Measurements from ENCODE around the gene SLITRK4. TPM values are rescaled to one million over a fixed set of nuclear protein-coding genes. Genes with fewer than 3 reads are reported as not detected.

The SLITRK4 gene
- polyA plus RNA-seq, 1 donor (not counting 4 experiments of a cell fraction or from before 2014, with no cell fraction given): not detected

DNA sequence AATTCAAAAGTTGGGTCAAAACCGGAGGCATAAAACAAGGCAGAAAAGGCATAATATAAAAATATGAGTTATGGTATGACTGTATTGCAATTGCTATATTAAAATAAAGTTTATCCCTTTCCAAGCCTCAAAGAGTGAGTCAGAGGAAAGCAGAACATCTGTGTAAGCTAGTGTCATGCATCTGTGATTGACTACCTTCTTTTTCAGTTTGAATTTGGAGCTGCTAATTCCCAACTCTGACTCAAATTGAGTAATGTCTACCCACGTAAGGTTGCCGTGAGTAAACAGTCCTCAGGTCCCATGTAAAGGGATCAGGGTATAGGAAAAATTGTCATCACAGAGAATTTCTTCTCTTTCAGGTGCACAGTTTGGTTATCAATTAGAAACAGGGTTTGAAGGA lies 6.5 kb upstream of the SLITRK4 start:
- no peak for DNase-seq (ENCODE audit: low read depth, low spot score)
- FAIRE-seq: no peak

GRCh38 chrX:143636831-143637230 lies 930 bp upstream of the SLITRK4 start:
- no peak for TF ChIP-seq CTCF (optimal IDR thresholded peaks at IDR 0.05 in 1 of 3, IDR thresholded peaks at IDR 0.05 in 1 of 3, conservative IDR thresholded peaks at IDR 0.05 in 1 of 3; ENCODE audit: extremely low read depth in 1 of 3, insufficient read depth in 2 of 3, low read length in 3 of 3)
- TF ChIP-seq EZH2 (IDR thresholded peaks at IDR 0.05; ENCODE audit: low read length): no peak
- dilution Hi-C loops (cut with MboI; ENCODE audit: extremely low pct_ligation_motif_present, low sequenced_read_pairs): no loop called here

More for the DNA sequence above, 6.5 kb upstream of the SLITRK4 start:
- Histone ChIP-seq H3K4me1 (ENCODE audit: control insufficient read depth, extremely low read depth, insufficient read depth, low read length) (no peaks in the 10 kb centered on the region), H3K4me2 (ENCODE audit: control insufficient read depth, extremely low read depth, insufficient read depth, low read depth, low read length) (no peak overlapping the region), H2AFZ (ENCODE audit: control insufficient read depth, low read length) (no peak overlapping the region), H3K36me3 (ENCODE audit: control insufficient read depth in 2 of 2, extremely low read depth in 1 of 2, insufficient read depth in 2 of 2, low read length in 2 of 2) (no peaks in the 10 kb centered on the region), H3K27me3 (ENCODE audit: control insufficient read depth, extremely low read depth, insufficient read depth, low read length) (no peaks in the 10 kb centered on the region), H3K9me3 (ENCODE audit: control insufficient read depth, low read depth, low read length) (no peaks in the 10 kb centered on the region), H4K20me1 (ENCODE audit: control insufficient read depth, extremely low read depth, insufficient read depth, low read length) (no peaks in the 10 kb centered on the region), H3K9ac (ENCODE audit: control insufficient read depth, extremely low read depth, insufficient read depth, low read length) (no peak overlapping the region), H3K79me2 (ENCODE audit: control insufficient read depth, insufficient read depth, low read length) (no peaks in the 10 kb centered on the region), H3K9me1 (ENCODE audit: control insufficient read depth, extremely low read depth, insufficient read depth, low read length) (no peaks in the 10 kb centered on the region), H3K4me3 (ENCODE audit: control insufficient read depth in 2 of 3, extremely low read depth in 1 of 3, insufficient read depth in 2 of 3, low read depth in 1 of 3, low read length in 3 of 3) (no peak overlapping the region), H3K27ac (ENCODE audit: control insufficient read depth, insufficient read depth, low read length) (no peak overlapping the region)
- dilution Hi-C loops (cut with MboI; ENCODE audit: extremely low pct_ligation_motif_present, low sequenced_read_pairs): no loop called here
- TF ChIP-seq EZH2 (IDR thresholded peaks at IDR 0.05; ENCODE audit: low read length) (no peak), CTCF (optimal IDR thresholded peaks at IDR 0.05 in 1 of 3, IDR thresholded peaks at IDR 0.05 in 1 of 3, conservative IDR thresholded peaks at IDR 0.05 in 1 of 3; ENCODE audit: extremely low read depth in 1 of 3, insufficient read depth in 2 of 3, low read length in 3 of 3) (no peak)

More at GRCh38 chrX:143636831-143637230, 930 bp upstream of the SLITRK4 start:
- H3K36me3 ChIP-seq (ENCODE audit: control insufficient read depth in 2 of 2, extremely low read depth in 1 of 2, insufficient read depth in 2 of 2, low read length in 2 of 2): no peaks in the 10 kb centered on the region
- H3K9me1 ChIP-seq (ENCODE audit: control insufficient read depth, extremely low read depth, insufficient read depth, low read length): no peaks in the 10 kb centered on the region
- no peaks in the 10 kb centered on the region for H3K9me3 ChIP-seq (ENCODE audit: control insufficient read depth, low read depth, low read length)
- no peak overlapping the region for H3K9ac ChIP-seq (ENCODE audit: control insufficient read depth, extremely low read depth, insufficient read depth, low read length)
- H3K79me2 ChIP-seq (ENCODE audit: control insufficient read depth, insufficient read depth, low read length): no peaks in the 10 kb centered on the region
- H4K20me1 ChIP-seq (ENCODE audit: control insufficient read depth, extremely low read depth, insufficient read depth, low read length): no peaks in the 10 kb centered on the region
- DNase-seq (ENCODE audit: low read depth, low spot score) (no peak), FAIRE-seq (no peak)
- H3K27me3 ChIP-seq (ENCODE audit: control insufficient read depth, extremely low read depth, insufficient read depth, low read length): peaks cover 17% of the 10 kb centered on the region
- H2AFZ ChIP-seq (ENCODE audit: control insufficient read depth, low read length): no peak overlapping the region
- peaks cover 2% of the 10 kb centered on the region for H3K4me1 ChIP-seq (ENCODE audit: control insufficient read depth, extremely low read depth, insufficient read depth, low read length)
- no peak overlapping the region for H3K4me3 ChIP-seq (ENCODE audit: control insufficient read depth in 2 of 3, extremely low read depth in 1 of 3, insufficient read depth in 2 of 3, low read depth in 1 of 3, low read length in 3 of 3)
- no peak overlapping the region for H3K27ac ChIP-seq (ENCODE audit: control insufficient read depth, insufficient read depth, low read length)
- no peak overlapping the region for H3K4me2 ChIP-seq (ENCODE audit: control insufficient read depth, extremely low read depth, insufficient read depth, low read depth, low read length)

All from keratinocyte (primary cell).